RWPE2 (cell line): ENCODE measurements around the gene SYT5.

Experiments
- ATAC-seq: fragments of 200-7000 bp; cut with Tn5 transposase; 3 replicates; pipeline ENCODE4 v1.9.1; 2021; ENCODE audit warnings: low read depth
- DNase-seq: peaks from one replicate; pipeline ENCODE4 v3.0.0-alpha.2; 2020; ENCODE audit warnings: low spot score
- H3K27ac ChIP-seq: fragments of 450-650 bp; 2 replicates; pipeline ENCODE4 v1.5.1; 2017; ENCODE audit warnings: mild to moderate bottlenecking; ENCODE audit not compliant: poor library complexity, severe bottlenecking
- H3K27me3 ChIP-seq: fragments of 250-450 bp; sonication (Bioruptor Pico); 2 replicates; pipeline ENCODE4 v1.5.1; 2021; ENCODE audit warnings: mild to moderate bottlenecking, moderate library complexity; ENCODE audit not compliant: insufficient read depth, poor library complexity, severe bottlenecking
- H3K36me3 ChIP-seq: fragments of 250-450 bp; sonication (Bioruptor Pico); 2 replicates; pipeline ENCODE4 v1.5.1; 2020; ENCODE audit warnings: low read depth, mild to moderate bottlenecking, moderate library complexity
- H3K4me1 ChIP-seq: fragments of 250-450 bp; sonication (Bioruptor Pico); 2 replicates; pipeline ENCODE4 v1.5.1; 2021; ENCODE audit warnings: mild to moderate bottlenecking, moderate library complexity; ENCODE audit not compliant: insufficient read depth, poor library complexity, severe bottlenecking
- H3K4me3 ChIP-seq: fragments of 250-450 bp; sonication (Bioruptor Pico); 2 replicates; pipeline ENCODE4 v1.5.1; 2021; ENCODE audit warnings: mild to moderate bottlenecking, moderate library complexity; ENCODE audit not compliant: severe bottlenecking
- H3K9me3 ChIP-seq: fragments of 250-450 bp; sonication (Bioruptor Pico); 2 replicates; pipeline ENCODE4 v1.5.1; 2021; ENCODE audit warnings: mild to moderate bottlenecking, moderate library complexity; ENCODE audit not compliant: severe bottlenecking
- TF ChIP-seq, protein P1 (sequence below): fragments of 450-650 bp; IDR thresholded peaks from one replicate; pipeline ENCODE4 v1.5.1; 2017; ENCODE audit warnings: mild to moderate bottlenecking, moderate library complexity; ENCODE audit not compliant: poor library complexity, severe bottlenecking

SYT5 gene

GRCh38 chr19:55228015-55228391, 47.9 kb upstream of the SYT5 start:
- no peak overlapping the region for H3K4me3 ChIP-seq
- H3K27ac ChIP-seq = no peak overlapping the region
- H3K4me1 ChIP-seq = no peaks in the 10 kb centered on the region
- TF ChIP-seq, protein P1, sequence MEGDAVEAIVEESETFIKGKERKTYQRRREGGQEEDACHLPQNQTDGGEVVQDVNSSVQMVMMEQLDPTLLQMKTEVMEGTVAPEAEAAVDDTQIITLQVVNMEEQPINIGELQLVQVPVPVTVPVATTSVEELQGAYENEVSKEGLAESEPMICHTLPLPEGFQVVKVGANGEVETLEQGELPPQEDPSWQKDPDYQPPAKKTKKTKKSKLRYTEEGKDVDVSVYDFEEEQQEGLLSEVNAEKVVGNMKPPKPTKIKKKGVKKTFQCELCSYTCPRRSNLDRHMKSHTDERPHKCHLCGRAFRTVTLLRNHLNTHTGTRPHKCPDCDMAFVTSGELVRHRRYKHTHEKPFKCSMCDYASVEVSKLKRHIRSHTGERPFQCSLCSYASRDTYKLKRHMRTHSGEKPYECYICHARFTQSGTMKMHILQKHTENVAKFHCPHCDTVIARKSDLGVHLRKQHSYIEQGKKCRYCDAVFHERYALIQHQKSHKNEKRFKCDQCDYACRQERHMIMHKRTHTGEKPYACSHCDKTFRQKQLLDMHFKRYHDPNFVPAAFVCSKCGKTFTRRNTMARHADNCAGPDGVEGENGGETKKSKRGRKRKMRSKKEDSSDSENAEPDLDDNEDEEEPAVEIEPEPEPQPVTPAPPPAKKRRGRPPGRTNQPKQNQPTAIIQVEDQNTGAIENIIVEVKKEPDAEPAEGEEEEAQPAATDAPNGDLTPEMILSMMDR = no peak
- peaks cover 28% of the 10 kb centered on the region for H3K36me3 ChIP-seq
- no peak for DNase-seq
- no peaks in the 10 kb centered on the region for H3K9me3 ChIP-seq
- H3K27me3 ChIP-seq = no peaks in the 10 kb centered on the region
- ATAC-seq = no peak

- DNase-seq (no peak), ATAC-seq (peak; percentile 8; the same call in 1 of the 3 replicates)
- H3K27me3 ChIP-seq = no peaks in the 10 kb centered on the region
- H3K36me3 ChIP-seq = peaks cover 23% of the 10 kb centered on the region
- TF ChIP-seq, protein P1 = no peak
- H3K4me1 ChIP-seq = no peaks in the 10 kb centered on the region
- H3K4me3 ChIP-seq = no peak overlapping the region
- H3K27ac ChIP-seq = no peak overlapping the region
- no peaks in the 10 kb centered on the region for H3K9me3 ChIP-seq
These were observed 47.3 kb upstream of the SYT5 start for GRCh38 chr19:55227241-55228014.

- Histone ChIP-seq H3K9me3 (no peaks in the 10 kb centered on the region), H3K36me3 (peaks cover 23% of the 10 kb centered on the region; the same call in 1 of the 2 replicates), H3K4me3 (no peak overlapping the region), H3K27me3 (no peaks in the 10 kb centered on the region), H3K27ac (no peak overlapping the region), H3K4me1 (no peaks in the 10 kb centered on the region)
- DNase-seq (no peak), ATAC-seq (no peak)
- TF ChIP-seq, protein P1 = no peak
These were observed 46.7 kb upstream of the SYT5 start for GRCh38 chr19:55226788-55227187.

DNA sequence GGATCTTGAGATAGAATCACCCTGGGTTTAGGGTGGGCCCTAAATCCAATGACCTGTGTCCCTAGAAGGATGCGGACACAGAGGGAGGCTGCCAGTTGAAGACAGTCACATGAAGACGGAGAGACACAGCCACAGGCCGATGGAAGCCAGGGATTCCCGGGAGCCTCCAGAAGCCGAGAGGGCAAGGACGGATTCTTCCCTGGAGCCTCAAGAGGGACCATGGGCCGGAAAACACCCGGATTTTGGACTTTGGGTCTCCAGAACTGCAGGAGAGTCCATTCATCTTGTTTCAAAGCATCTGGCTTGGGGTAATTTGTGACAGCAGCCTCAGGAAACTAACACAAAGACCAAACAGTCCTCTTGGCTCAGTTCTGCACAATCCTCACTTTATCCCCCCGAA, 46.2 kb upstream of the SYT5 start:
- no peak for ATAC-seq

More for the DNA sequence above, 46.2 kb upstream of the SYT5 start:
- DNase-seq = no peak
- peaks cover 18% of the 10 kb centered on the region; the same call in 1 of the 2 replicates for H3K36me3 ChIP-seq
- no peak overlapping the region for H3K4me3 ChIP-seq
- TF ChIP-seq, protein P1 = no peak
- no peaks in the 10 kb centered on the region for H3K27me3 ChIP-seq
- H3K27ac ChIP-seq = no peak overlapping the region
- H3K9me3 ChIP-seq = no peaks in the 10 kb centered on the region
- no peaks in the 10 kb centered on the region for H3K4me1 ChIP-seq
